Measurements from ENCODE around the gene STMND1.
A peak's percentile ranks its signal among the peaks of the same experiment; 100 is the strongest.

STMND1 gene

DNA sequence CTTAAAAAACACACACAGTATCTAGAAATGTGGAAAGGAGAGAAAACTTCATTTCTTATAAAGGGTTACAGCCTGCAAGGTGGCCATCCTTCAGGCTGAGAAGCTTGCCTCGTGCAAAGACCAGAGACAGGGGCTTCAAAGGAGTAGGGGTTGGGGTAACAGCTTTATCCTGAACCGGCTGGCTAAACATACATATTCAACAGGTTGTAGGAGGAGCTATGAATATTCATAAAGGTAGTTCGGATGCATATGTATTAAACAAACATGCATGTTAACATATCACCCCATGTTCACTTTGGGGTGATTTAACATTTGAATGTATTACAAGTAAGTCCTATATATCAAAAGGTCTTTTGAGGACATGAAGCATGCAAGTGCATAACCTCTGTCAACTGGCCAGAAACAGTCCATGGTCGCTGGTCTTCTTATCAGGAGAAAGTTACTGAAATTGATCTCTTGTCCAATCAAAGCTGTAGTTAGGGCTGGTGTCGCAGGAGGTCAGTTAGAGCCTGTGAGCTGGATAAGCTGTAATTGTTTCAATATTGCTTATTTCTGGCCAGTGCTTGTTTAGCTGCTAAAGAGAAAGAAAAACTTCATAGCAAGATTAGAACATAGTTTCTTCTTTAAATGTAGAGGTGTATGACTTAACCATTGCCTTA lies 2.3 kb upstream of the STMND1 start:
- DNase-seq: no peak

DNA sequence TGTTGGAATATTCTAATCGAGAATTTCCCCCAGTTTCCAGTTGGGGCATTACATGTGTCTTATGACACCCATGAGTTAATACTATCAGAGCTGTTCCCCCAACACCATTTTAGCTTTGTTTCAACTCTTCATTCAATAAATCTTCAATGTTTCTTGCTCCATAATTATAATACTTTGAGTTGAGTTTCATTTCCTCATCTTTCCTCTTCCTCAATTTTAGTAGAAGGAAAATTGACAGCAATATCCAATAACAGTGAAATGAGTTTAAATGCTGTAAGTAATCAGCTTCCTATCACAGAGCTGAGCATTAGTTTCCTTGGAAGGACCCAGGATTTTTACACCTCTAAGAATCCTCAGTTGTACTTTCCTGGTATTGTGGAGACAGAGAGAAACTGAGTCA lies 1.0 kb upstream of the STMND1 start:
- no peak for DNase-seq

DNA sequence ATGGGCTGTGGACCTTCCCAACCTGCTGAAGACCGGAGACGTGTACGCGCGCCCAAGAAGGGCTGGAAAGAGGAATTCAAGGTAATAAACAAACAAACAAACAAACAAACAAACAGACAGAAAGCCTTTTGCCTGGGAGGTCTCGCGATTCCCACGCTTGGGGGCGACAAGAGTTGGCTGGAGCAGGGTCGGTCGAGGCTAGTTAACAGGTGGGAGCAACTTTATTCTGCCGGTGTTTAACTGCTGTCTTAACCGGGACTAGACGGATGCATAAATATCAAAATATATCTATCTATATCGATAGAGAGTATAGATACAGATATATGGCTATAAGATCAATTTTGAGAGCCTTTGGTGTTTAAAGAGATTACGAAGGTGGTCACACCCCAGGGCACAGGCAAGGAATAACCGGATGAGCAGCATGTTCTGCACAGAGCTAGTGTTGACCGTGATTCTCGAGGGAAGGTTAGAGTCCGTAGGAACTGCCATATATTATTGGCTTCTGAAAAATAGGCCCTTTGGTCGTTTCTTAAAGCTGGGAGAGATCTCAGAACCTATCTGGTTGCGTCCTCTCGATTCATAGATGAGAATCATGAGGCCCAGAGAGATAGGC lies 514 bp downstream of the STMND1 start:
- no peak for DNase-seq

DNA sequence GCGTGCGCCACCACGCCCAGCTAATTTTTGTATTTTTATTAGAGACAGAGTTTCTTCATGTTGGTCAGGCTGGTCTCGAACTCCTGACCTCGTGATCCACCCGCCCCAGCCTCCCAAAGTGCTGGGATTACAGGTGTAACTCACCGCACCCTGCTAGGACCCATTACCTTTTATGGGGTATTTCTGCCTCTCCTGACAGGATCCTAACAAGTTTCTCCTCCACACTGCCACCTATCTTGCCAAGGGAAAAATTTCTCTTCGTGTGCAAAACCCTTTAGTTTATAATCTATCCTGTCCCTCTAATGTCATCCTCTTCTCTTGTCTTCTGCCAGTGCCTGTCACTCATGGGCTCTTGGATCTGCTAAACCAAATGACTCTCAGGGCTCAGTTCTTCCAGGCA lies 1.9 kb downstream of the STMND1 start:
- no peak for DNase-seq

DNA sequence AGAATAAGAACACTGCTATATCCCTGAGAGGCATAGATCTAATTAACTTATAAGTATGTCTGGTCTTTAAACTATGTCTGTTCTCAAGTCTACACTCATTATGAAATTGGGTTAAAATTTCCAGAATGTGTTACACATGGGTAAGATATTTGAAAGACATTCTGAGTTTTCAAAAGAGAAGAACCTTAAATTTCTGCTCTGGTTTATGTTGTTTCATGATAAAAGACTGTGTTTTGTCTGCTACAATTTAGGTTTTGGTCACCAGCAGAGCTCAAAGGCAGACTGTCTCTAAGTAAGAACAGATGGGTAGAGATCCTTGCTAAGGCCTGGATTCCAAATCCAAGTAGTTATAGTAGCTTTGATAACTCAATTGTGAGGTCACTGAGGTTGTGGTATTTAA lies 6.0 kb downstream of the STMND1 start:
- DNase-seq: no peak

DNA sequence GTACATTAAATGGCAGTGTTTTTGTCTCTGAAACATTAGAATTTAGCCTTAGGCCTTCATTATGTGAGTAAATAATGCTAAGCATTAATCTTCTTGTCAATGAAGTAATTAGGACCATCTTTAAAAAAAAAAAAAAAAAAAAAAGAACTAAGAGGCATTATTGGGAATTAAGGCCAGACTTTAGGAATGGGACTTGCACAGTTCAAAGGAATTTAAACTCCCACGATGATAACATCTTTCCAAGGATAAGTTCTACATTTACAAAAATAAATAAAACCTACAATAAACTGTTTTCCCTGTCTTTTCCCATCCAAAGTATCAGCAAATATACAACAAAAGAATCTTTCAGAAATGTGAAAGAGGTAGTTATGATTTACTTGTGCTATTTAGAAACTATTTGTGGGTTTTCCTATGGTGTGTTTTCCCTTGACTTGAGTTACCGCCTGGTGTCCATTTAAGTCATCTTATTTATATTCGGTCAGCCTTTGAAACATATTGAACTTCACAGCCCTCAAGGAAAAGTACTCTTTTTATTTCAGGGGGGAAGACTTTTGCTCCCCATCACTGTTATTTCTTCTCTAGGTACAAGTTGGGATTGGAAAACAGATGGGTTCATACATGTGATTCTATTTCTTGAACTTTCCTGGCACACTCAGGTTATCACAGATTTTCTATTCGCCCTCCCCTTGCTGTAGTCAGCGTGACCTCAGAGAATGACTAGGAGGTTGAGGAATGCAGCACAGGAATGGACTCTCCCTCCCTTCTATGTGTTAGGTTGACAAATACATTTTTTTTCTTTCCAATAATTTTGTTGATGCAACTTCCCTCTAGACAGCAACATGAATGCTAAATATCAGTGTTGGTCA lies 13.6 kb downstream of the STMND1 start:
- DNase-seq: no peak

DNA sequence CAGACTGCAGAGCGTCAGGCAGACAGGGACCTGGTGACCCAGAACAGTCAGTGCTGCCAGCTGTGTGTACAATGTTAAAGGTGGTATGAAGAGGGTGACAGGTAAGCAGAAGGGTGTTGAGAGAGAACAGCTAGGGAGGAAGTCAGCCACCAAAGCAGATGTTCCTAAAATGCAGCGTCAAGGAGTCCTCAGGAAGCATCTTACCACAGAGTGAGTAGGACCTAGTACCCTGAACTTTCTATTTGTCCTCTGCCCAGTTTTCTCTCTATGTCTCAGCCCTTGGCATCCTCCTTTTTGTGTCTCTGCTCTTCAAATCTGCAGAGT lies 14.2 kb downstream of the STMND1 start:
- no peak for DNase-seq

DNA sequence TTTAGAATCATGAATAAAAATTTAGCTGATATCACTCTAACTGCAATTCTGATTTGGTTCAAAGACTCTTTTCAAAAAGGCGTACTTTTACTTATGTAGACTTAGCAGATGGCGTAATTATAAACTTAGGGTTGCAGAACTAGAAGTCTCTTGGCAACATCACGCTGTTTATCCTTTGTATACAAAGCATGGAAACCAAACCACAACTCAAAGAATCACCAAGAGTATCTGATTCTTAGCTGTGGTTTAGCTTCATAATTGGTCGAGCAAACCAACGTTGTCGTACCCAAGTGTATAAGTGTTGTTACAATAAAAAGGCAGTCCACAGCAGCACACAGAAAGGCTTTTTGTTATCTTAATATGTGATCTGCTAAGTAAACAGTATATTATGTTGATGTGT lies 18.2 kb downstream of the STMND1 start:
- DNase-seq: no peak

DNA sequence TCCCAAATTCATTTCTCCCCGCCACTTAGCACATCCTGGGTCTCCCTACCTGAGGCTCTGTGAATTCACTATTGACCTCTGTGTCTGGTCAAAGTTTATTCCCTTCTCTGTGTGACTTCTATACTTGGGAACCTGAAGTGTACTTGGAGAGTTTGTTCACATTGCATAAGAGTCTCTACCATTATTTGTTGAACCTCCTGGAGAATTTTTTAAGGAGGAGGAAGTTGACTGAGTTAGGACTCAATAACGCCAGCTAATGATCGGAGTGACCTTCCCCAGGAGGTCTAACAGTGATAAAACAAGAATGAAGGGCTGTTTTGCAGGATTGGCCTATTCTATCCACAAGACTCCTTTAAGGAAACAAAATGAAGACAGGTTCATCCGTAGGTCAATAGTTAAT lies 23.6 kb downstream of the STMND1 start:
- DNase-seq: no peak

DNA sequence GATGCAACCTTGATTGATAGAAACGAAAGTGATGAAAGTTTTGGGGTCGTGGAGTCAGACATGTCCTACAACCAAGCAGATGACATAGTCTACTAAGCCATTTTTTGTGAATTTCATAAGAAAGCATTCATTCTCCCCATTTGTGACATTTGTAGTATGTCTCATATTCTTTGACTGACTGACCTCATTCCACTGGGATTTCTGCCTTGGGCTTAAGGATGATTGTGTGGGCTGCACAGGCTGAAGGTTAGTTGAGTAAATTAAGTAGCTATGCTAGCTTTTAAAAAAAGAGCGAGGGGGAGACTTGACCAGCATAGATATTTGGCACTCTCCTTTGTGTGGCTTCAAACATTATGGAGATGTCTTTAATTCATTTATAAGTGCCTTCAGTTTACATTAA lies 28.9 kb downstream of the STMND1 start:
- DNase-seq: no peak

DNA sequence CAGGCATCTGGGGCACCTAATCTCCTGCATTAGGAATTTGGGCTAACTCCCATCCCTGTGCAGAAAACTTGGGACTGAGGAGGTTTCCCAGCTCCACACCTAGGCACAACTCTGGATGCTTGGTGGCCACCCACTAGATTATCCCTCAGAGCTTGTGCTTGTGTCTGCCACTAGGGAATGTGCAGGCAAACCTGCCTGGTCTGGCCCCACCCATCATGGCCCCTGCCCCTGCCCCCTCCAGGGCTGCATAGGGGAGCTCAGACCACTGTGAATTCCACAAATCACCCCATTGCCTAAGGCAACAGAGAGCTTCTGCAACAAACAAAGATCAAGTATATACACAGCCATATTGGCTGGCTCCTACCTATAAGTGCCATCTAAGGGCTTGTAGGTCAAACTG lies 31.1 kb downstream of the STMND1 start:
- no peak for DNase-seq

DNA sequence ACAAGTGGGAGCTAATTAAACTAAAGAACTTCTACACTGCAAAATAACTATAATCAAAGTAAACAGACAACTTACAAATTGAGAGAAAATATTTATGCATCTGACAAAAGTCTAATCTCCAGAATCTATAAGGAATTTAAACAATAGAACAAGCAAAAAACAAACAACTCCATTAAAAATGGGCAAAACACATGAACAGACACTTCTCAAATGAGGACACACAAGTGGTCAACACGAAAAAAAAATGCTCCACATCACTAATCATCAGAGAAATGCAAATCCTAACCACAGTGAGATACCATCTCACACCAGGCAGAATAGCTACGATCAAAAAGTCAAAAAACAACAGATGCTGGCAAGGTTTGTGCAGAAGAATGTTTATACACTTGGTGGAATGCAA lies 36.2 kb downstream of the STMND1 start:
- DNase-seq: no peak

DNA sequence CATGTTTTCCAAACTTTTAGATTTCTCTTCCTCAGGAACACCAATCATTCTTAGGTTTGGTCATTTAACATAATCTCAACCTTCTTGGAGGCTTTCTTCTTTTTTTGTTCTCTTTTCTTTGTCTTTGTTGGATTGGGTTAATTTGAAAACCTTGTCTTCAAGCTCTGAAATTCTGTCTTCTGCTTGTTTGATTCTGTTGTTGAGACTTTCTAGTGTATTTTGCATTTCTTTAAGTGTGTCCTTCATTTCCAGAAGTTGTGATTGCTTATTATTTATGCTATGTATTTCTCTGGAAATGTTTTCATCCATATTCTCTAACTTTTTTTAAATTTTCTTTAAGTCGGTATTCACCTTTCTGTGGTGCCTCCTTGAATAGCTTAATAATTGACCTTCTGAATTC lies 42.2 kb downstream of the STMND1 start:
- DNase-seq: no peak

DNA sequence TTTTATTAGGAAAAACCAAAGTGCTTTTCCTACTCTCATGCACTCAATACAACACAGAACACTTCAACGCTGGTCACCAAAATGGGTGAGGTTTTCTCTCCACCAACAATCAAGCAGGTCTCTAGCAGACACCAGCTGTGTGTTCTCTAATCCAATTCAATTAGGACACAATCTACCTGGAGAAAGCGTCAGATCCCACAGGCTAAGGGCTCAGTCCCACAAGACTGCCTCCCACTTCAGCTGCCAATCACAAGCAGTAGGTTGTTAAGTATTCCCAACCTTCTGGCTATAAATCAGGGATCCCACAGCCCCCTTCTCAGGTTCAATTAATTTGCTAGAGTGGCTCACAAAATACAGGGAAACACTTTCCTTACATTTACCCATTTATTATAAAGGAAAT lies 47.7 kb downstream of the STMND1 start:
- no peak for DNase-seq

DNA sequence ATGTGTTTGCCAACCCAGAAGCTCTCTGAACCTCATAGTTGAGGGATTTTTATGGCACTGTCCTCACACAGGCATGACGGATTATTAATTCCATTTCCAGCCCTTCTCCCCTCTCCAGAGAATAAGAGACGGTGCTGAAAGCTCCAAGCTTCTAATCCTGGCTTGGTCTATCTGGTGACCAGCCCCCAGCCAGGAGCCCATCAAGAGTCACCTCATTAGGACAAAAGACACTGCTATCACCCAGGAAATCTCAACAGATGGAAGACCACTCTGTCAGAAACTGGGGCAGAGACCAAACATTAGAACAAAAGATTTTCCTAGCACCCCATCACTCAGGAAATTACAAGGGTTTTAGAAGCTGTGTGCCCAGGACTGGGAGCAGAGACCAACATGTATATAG lies 48.2 kb downstream of the STMND1 start:
- DNase-seq: no peak

DNA sequence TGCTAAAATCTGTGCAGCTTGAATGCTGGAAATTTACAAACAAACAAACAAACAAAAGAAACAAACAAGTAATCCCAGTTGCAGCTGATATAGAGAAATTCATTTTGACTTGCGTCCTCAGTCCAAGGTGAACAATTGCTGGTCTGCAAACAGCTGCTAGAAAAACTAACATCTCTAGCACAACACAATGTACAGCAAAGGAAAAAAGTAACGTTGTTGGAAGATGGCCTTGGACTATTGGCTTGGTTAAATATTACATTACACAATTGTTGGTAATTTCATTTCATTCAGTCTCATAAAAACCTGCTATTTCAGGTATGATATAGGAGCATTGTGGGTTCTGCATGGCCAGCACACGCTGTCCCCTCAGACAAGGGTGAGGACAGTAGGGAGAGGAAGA lies 50.0 kb downstream of the STMND1 start:
- no peak for DNase-seq

DNA sequence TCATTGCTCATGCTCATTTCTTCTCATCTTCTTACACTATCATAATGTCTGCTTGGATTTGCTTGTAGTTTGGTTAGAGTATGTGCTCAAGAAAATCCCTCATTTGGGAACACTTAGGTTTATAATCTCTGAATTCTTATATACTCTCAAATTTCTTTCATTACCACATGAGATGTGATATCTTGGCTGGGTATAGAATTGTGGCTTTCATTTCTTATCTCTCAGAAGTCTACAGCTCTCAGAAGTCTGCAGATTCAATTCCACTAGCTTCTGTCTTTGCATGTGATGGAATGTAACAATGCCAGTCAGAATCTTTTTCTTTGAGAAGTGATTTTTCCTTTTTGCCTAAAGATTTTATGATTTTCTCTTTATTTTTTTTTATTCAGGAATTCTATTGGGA lies 50.9 kb downstream of the STMND1 start:
- no peak for DNase-seq

DNA sequence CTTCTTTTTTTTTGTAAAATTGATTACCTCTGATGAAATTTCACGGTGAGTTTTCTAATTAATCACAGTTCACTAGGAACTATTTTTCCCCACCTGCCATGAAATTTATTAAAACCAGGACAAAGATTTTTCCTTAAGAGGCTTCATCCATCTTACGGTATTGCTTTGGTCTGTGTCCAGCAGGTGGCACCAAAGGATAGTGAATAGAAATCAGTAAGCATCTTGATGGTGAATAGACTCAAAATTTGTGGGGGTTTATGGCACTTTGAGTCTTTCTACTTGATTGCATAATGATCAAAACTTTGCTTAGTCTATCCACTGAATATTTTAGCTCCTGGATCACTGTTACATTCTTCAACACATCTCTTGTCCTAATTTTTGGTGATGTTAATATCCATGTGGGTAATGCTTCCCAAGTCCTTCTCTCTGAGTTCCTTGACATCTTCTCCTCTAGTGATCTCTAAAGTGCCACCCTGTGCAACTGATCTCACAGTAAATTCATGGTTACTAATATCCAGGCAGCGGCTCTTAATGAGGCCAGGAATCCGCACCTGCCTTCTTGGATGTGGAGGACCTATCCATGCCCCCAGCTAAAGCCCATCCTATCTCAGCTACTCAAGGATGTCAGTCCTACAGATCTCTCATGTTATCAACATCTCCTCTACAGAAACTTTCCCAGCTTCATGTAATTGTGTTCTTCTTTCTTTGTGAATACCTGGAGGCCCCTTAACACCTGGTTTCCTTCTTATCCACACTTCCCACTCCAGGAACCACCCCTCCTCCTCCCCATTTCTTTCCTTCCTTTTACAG lies 54.5 kb downstream of the STMND1 start:
- DNase-seq: peak; percentile 53

DNA sequence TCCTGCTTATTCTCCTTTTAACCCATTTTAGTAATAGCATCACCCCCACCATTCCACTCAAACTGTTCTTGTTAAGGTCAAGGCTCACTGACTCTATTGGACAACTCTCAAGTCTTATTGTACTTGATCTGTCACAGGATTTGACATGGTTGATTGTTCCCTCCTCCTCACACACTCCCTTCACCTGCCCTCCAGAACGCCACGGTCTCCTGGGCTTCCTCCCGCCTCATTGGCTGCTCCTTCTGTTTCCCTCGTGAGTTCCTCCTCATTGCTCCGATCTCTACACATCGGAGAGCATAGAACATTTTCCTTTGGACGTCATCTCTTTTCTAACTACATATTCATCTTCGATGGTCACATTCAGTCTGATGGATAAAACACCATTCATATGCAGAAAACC lies 55.1 kb downstream of the STMND1 start:
- no peak for DNase-seq

DNA sequence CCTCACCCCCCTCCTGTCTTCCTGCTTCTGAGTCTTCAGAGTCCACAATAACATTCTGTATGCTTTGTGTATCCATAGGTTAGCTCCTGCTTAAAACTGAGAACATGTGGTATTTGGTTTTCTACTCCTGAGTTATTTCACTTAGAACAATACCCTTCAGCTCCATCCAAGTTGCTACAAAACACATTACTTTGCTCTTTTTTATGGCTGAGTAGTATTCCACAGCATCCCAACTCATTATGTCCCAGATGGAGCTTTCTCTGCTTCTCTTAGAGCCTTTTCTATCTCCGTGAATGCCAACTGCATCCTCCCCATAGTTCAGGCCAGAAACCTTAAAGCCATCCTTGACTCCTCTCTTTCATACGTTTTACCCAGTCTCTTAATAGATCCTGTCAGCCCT lies 55.8 kb downstream of the STMND1 start:
- no peak for DNase-seq

DNA sequence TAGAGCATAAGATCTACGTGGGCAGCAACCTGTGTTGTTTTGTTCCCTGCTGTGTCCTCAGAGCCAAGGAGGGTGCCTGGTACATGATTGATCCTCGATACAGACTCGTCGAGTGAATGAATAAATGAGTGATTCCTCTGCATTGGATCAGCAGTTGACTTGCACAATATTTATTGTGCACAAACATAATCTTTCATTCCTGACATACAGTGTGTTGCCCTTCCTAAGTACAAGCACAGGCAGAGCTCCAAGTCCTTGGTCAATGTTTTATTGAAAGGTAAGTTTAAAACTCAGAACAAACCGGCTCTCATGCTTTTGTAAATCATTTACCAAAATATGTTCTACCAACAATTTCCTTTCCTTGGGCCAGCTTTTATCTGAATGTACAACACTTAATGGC lies 57.4 kb downstream of the STMND1 start:
- no peak for DNase-seq

DNA sequence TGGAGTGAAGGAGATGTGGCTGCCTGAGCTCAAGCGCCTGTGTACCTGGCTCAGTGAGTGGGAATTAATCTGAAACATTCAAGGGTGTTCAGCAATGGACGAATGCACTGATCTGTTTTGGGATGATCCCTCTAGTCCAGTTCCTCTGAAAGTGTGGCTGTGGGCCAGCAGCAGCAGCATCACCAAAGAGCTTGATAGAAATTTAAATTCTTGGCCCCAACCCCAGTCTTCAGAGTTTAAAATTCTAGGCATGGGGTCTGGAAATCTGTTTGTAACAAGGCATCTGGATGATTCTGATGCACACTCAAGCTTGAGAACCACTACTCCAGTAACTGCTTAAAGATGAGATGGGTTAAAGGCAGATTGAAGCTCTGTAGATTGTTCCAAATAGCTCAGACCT lies 59.2 kb downstream of the STMND1 start:
- no peak for DNase-seq

DNA sequence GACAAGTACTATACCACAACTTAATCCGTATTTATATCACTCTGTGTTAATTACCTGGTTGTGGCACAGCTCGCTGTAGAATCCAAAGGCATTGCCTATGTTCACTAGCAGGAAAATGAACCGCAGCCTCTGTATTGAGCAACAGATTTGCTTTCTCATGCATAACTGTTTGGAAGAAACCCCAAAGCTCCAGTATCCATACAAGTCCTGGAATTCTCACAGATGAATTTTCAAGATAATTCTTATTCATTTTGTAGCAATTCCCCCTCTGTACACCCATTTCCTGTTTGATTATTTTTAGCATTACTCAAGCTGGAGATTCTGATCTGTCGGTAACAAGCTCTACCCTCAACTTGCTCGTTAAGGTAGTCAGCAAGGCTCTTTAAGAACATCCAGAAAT lies 63.5 kb downstream of the STMND1 start:
- no peak for DNase-seq

All from activated CD4-positive, alpha-beta T cell treated with anti-CD3 and anti-CD28 coated beads, Interleukin-2, amount 50 U/mL, for 1 hour (primary cell).